Hypothalamus (tissue), 51 donors: ENCODE results near the gene SPAG16.

Experiments
- DNase-seq, 51 donors: peaks; one replicate each; lab custom pipeline; 2025; lab: John Stamatoyannopoulos, UW

The SPAG16 gene

GRCh38 chr2:213787869-213788268 lies 503.6 kb downstream of the SPAG16 start:
- DNase-seq: no peak

DNA sequence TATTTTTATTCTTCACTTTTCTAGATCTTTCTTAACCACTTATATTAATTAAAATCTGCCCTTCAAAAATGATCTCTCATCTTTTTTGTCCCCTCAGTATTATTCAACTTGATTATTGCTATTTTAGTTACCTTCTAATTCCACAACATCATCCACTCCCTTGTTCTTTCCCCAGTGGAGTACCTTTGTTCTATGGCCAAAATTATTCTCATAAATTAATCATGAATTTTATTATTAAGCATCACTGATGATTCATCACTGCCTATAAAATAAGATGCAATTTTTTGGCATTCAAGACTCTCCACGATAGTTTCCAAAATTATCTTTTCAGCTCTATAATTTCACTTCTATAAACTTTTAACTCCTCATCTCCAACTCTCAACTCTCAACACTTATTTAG lies 505.7 kb downstream of the SPAG16 start:
- no peak for DNase-seq

- DNase-seq: no peak
Observed at GRCh38 chr2:213792045-213792444, 507.8 kb downstream of the SPAG16 start.

GRCh38 chr2:213806125-213806726 lies 522.0 kb downstream of the SPAG16 start:
- DNase-seq: peak in 1 of 51 donors; percentile 5

- DNase-seq: no peak
Observed at GRCh38 chr2:213816583-213816982, 532.3 kb downstream of the SPAG16 start.

GRCh38 chr2:213818436-213818835 lies 534.2 kb downstream of the SPAG16 start:
- no peak for DNase-seq

GRCh38 chr2:213834331-213834730 lies 550.1 kb downstream of the SPAG16 start:
- DNase-seq: no peak

DNA sequence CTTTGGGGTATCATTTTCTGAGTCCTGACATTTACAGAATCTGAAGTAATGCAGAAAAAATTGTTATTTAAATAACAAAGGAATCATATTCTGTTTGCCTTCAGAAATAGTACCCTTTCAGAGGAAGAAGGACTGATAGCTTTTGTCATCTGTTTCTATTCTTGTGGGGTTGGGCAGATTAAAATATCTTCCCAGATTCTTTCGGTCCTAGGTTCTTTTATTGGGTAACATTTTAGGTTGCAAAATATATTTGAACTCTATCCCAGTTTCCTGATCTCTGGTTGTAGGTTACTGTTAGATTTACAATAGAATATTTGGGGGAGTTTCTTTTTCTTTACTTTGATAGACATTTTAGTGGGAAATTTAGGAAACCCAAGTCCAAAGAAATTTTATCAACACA lies 550.5 kb downstream of the SPAG16 start:
- no peak for DNase-seq

DNA sequence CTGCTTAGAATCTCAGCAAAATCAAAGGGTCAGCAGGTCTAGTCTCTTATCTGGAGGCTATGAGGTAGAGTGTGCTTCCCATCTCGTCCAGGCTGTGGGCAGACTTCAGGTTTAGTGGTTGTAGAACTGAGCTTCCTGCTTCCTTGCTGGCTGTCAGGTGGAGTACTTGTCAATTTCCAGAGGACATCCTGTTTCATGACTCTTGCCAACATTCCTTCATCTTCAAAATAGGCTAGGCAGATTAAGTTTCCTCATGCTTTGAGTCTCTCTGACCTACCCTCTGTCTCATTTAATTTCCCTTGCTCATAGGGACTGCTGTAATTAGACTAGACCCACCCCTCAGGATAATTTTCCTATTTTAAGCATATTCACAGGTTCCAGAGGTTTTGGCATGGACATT lies 562.6 kb downstream of the SPAG16 start:
- no peak for DNase-seq

- DNase-seq: no peak
Observed at GRCh38 chr2:213847316-213847715, 563.1 kb downstream of the SPAG16 start.

DNA sequence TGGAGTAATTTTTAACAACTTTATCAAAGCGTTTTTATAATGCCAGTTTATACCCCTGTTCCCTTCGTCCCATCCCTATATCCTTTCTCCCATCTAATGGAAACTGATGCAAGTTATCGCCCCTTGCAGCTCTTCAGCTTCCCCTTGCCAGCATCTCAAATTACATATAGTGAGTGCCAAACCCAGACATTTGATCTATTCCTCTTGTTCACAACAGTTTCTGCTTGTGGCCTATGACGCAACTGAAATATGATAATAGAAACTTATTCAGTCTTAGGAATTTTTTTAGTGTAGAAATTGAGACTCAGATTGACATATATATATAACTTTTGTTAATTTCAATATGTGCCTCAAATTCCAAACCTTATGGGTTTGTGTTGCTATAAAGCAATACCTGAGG lies 564.4 kb downstream of the SPAG16 start:
- no peak for DNase-seq

- DNase-seq: no peak
Observed at GRCh38 chr2:213861638-213862037, 577.4 kb downstream of the SPAG16 start.

DNA sequence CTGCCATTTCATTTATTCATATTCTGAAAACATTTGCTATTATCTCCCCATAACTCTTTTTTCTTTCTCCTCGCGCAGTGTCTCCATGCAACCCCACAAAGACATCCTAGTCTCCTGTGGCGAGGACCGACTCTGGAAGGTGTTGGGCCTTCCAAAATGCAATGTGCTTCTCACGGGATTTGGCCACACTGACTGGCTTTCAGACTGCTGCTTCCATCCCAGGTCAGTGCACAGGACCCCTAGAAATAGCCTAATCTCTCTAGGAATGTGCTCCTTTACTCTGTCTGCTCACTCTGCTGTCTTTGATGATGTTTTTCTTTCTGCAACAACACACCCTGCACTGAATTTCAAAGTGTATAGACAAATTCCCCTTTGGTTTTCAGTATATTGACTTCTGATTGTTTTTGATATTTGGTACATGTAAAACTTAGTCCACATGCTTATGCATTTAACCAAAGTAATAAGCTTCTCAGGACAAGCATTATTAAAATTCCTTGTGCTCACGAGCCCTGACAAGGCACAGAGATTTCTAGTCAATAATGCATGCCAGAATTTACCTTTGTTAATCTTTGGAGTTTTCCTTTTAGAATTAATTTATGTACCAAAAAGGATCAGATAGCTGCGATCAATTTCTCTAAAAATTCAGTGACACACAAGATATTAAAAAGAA lies 578.3 kb downstream of the SPAG16 start:
- no peak for DNase-seq

- no peak for DNase-seq
Observed at GRCh38 chr2:213863541-213863940, 579.3 kb downstream of the SPAG16 start.

GRCh38 chr2:213868526-213868925 lies 584.3 kb downstream of the SPAG16 start:
- no peak for DNase-seq

DNA sequence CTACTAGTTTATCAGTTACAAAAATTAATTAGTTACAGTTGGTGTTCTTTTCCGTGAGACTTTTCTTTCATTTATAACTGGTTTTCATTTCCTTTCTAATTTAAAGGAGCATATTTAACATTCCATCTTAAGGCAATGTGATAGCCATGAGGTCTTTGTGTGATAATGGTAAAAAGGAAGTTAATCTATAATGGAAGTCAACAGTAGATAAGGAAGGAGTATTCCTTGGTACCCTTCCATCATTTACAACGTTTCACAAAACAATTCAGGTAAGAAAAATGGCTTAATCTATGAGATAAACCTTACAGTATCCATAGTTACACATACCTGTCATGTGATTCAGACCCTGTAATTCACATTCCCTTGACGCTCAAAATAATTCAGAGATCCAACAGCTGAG lies 601.2 kb downstream of the SPAG16 start:
- DNase-seq: no peak

- no peak for DNase-seq
Observed at GRCh38 chr2:213914510-213914909, 630.2 kb downstream of the SPAG16 start.

- DNase-seq: no peak
Observed at GRCh38 chr2:213920014-213920413, 635.8 kb downstream of the SPAG16 start.

DNA sequence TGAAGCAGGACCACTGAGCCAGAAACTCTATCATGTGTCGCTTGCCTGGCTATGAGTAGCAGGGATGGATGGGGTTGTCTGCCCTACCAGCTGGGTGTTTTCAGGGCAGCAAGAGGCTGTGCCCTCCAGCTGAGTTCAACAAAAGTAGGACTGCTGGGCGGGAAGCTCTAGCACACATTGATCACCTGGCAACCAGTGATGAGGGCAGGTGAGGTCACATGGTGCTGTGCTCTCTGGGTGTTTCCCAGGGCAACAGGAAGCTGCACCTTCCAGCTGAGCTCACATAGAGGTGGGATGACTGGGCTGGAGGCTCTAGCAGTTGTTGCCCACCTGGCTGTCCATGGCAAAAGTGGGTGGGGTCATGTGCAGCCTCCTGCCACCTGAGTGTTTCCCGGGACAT lies 639.3 kb downstream of the SPAG16 start:
- no peak for DNase-seq

DNA sequence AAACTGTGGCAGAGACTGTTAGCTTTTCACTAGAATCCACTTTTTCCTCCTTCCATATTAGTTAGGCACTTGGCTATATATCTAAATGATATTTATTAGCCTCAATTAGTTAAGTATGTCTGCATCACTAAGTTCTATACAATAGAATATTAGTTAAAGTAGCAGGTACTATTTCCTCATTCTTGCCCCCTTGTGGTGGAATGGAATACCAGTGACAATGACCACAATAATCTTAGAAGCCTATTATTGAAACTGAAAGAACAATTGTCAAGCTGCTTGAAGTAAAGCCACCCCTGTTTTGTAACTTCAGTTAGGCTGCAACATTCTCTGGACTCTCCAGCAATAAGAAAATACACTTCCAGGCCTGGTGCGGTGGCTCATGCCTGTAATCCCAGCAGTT lies 650.3 kb downstream of the SPAG16 start:
- DNase-seq: no peak

DNA sequence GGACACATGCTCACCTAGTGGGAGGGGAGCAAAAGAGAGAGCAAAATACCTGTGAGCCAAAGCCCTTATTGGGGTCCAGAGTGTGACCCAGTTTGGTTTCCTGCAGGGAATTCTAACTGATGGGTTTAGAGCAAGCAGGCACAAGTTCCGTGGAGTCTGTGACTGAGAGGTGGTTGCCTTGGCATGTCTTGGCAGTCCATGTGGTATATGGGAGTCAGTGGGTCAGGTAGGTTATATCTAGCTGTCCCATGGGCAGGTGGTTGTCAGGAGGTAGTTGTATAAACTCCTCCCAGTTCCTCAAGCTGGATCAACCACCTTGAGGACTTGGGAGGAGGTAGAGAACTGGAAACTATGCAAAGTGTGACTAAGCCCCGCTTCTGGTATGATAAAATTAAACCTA lies 673.8 kb downstream of the SPAG16 start:
- DNase-seq: no peak

- no peak for DNase-seq
Observed at GRCh38 chr2:213959589-213959988, 675.3 kb downstream of the SPAG16 start.

GRCh38 chr2:213971536-213971935 lies 687.3 kb downstream of the SPAG16 start:
- DNase-seq: no peak
